K562 (cell line): ENCODE measurements around the gene PRDX2. TPM values are rescaled to one million over a fixed set of nuclear protein-coding genes. Genes with fewer than 3 reads are reported as not detected.
A peak's percentile ranks its signal among the peaks of the same experiment; 100 is the strongest.

Source experiments
- BMI1 ChIP-seq: fragments of 150-350 bp; IDR thresholded peaks from 2 replicates; pipeline ENCODE4 v1.6.1; 2014; ENCODE audit warnings: low read length
- CSDE1 ChIP-seq, 2 experiments: fragments of 450-650 bp; IDR thresholded peaks; 2 replicates each; pipeline ENCODE4 v1.6.1; 2016; ENCODE audit warnings: mild to moderate bottlenecking in 1 of 2
- DPF2 ChIP-seq: fragments of 450-650 bp; IDR thresholded peaks from 2 replicates; pipeline ENCODE4 v1.6.1; 2016
- FOXK2 ChIP-seq, 2 experiments: fragments of 450-650 bp; IDR thresholded peaks in 1 of 2; conservative IDR thresholded peaks in 1 of 2; 2 replicates each; pipeline ENCODE4 v1.6.1; 2016; ENCODE audit warnings: low read depth in 2 of 2, mild to moderate bottlenecking in 1 of 2
- LCOR ChIP-seq: sonication (generic); formaldehyde crosslinking; IDR thresholded peaks from 2 replicates; pipeline ENCODE4 v1.8.0; 2022; ENCODE audit warnings: mild to moderate bottlenecking, missing genetic modification reagents
- NFIC ChIP-seq: fragments of 450-650 bp; IDR thresholded peaks from 2 replicates; pipeline ENCODE4 v1.6.1; 2017; ENCODE audit warnings: mild to moderate bottlenecking, inconsistent platforms
- NR2C1 ChIP-seq, 2 experiments: fragments of 450-650 bp; IDR thresholded peaks; 2 replicates each; pipeline ENCODE4 v1.6.1; 2017; ENCODE audit warnings: mild to moderate bottlenecking in 2 of 2, antibody characterized with exemption in 1 of 2, inconsistent platforms in 1 of 2, missing compliant biosample characterization in 1 of 2, missing genetic modification characterization in 1 of 2
- NR2C2 ChIP-seq, 2 experiments: fragments of 200-800 bp in 1 of 2; sonication (Bioruptor generic) in 1 of 2; sonication (generic) in 1 of 2; formaldehyde crosslinking in 1 of 2; IDR thresholded peaks; 2 replicates each; pipeline versions ENCODE4 v1.6.1 to v1.8.0; 2016 to 2022; ENCODE audit warnings: mild to moderate bottlenecking in 1 of 2, missing compliant biosample characterization in 1 of 2, missing genetic modification characterization in 1 of 2, missing genetic modification reagents in 1 of 2
- PCBP1 ChIP-seq: fragments of 200-400 bp; formaldehyde crosslinking; IDR thresholded peaks from 2 replicates; pipeline ENCODE4 v1.6.1; 2018; ENCODE audit warnings: mild to moderate bottlenecking, low read depth, low read length; ENCODE audit not compliant: poor library complexity, severe bottlenecking
- PHF21A ChIP-seq: fragments of 450-650 bp; IDR thresholded peaks from 2 replicates; pipeline ENCODE4 v1.6.1; 2017; ENCODE audit warnings: low read depth, borderline replicate concordance
- POLR2A ChIP-seq: fragments of 450-650 bp; conservative IDR thresholded peaks from 2 replicates; pipeline ENCODE4 v1.6.1; 2016
- RBBP5 ChIP-seq: fragments of 200-600 bp; sonication (generic); IDR thresholded peaks from 2 replicates; pipeline ENCODE4 v1.6.1; 2012; ENCODE audit warnings: borderline replicate concordance, mild to moderate bottlenecking, low read length, control low read depth, inconsistent platforms; ENCODE audit not compliant: insufficient read depth, poor library complexity, severe bottlenecking
- RFX5 ChIP-seq: IDR thresholded peaks from 2 replicates; pipeline ENCODE4 v1.6.1; 2011; ENCODE audit warnings: low read depth, mild to moderate bottlenecking, improper control_type of control experiment, low read length
- SMARCE1 ChIP-seq: fragments of 450-650 bp; IDR thresholded peaks from 2 replicates; pipeline ENCODE4 v1.7.1; 2016; ENCODE audit warnings: mild to moderate bottlenecking
- SRF ChIP-seq, 2 experiments: fragments of 250-450, 450-650 bp in 1 of 2; sonication (Bioruptor Pico) in 1 of 2; sonication (generic) in 1 of 2; formaldehyde crosslinking; IDR thresholded peaks; 2 replicates each; pipeline versions ENCODE4 v1.5.0 to v1.5.1; 2020 to 2022; ENCODE audit warnings: mild to moderate bottlenecking in 1 of 2, missing genetic modification reagents in 1 of 2
- SRSF3 ChIP-seq: fragments of 200-400 bp; formaldehyde crosslinking; IDR thresholded peaks from 2 replicates; pipeline ENCODE4 v1.6.1; 2016; ENCODE audit warnings: mild to moderate bottlenecking, low read length, moderate library complexity; ENCODE audit not compliant: insufficient read depth
- TOE1 ChIP-seq, 2 experiments: fragments of 450-650 bp in 1 of 2; sonication (generic) in 1 of 2; formaldehyde crosslinking in 1 of 2; IDR thresholded peaks; 2 replicates each; pipeline versions ENCODE4 v1.7.1 to v1.8.0; 2016 to 2022; ENCODE audit warnings: borderline replicate concordance in 2 of 2, mild to moderate bottlenecking in 2 of 2, antibody characterized with exemption in 1 of 2, inconsistent platforms in 1 of 2, low read depth in 1 of 2, missing genetic modification reagents in 1 of 2, moderate library complexity in 1 of 2
- TRIM24 ChIP-seq, 2 experiments: fragments of 450-650 bp; IDR thresholded peaks; 2 replicates each; pipeline ENCODE4 v1.6.1; 2016
- ZNF57 ChIP-seq: fragments of 450-650 bp; formaldehyde crosslinking; IDR thresholded peaks from 2 replicates; pipeline ENCODE4 v1.4.0; 2020; ENCODE audit warnings: mild to moderate bottlenecking, moderate library complexity
- polyA plus RNA-seq, 8 experiments: library from polyadenylated mRNA; depleted of rRNA in 4 of 8; stranded (reverse) in 5 of 8; unstranded in 3 of 8; fragments of >200 nt; fragmentation: Nextera tagmentation in 2 of 8; fragmentation: Illumina TruSeq in 1 of 8; extraction: Ambion mirVana in 2 of 8; extraction: Trizol in 1 of 8; gene quantifications; 2 replicates each; pipeline versions ENCODE4 v1.2.1 to v1.2.3, GENCODE V29; 2011 to 2014; ENCODE audit warnings: inconsistent platforms in 1 of 8, missing spikeins in 1 of 8
- total RNA-seq, 7 experiments: library from RNA; depleted of rRNA in 6 of 7; stranded (reverse); fragments of >200 nt in 6 of 7; fragmentation: Illumina TruSeq in 2 of 7; extraction: Trizol in 2 of 7; gene quantifications; 2 replicates each; pipeline versions ENCODE4 v1.2.1 to v1.2.3, GENCODE V29; 2011 to 2021; ENCODE audit warnings: low replicate concordance in 1 of 7
- TF ChIP-seq, protein P1 (sequence below), 2 experiments: fragments of 450-650 bp; conservative IDR thresholded peaks; 2 replicates each; pipeline ENCODE4 v1.6.1; 2017; ENCODE audit warnings: mild to moderate bottlenecking in 2 of 2, moderate library complexity in 2 of 2
- TF ChIP-seq, protein P2 (sequence below): fragments of 250-450 bp; sonication (Bioruptor Pico); IDR thresholded peaks from 2 replicates; pipeline ENCODE4 v1.6.1; 2021; ENCODE audit warnings: mild to moderate bottlenecking
- TF ChIP-seq, protein P3 (sequence below): sonication (generic); formaldehyde crosslinking; IDR thresholded peaks from 2 replicates; pipeline ENCODE4 v1.9.0; 2022; ENCODE audit warnings: mild to moderate bottlenecking, missing genetic modification reagents
- TF ChIP-seq, protein P4 (sequence below): sonication (generic); formaldehyde crosslinking; IDR thresholded peaks from 2 replicates; pipeline ENCODE4 v1.8.0; 2022; ENCODE audit warnings: missing genetic modification reagents, mild to moderate bottlenecking, moderate library complexity, borderline replicate concordance

Gene PRDX2
- total and polyA plus RNA-seq, 9 of the 15 experiments (the other 6 are each of a cell fraction or from before 2014, with no cell fraction given) = 206 to 1,183 (median 415) TPM

DNA sequence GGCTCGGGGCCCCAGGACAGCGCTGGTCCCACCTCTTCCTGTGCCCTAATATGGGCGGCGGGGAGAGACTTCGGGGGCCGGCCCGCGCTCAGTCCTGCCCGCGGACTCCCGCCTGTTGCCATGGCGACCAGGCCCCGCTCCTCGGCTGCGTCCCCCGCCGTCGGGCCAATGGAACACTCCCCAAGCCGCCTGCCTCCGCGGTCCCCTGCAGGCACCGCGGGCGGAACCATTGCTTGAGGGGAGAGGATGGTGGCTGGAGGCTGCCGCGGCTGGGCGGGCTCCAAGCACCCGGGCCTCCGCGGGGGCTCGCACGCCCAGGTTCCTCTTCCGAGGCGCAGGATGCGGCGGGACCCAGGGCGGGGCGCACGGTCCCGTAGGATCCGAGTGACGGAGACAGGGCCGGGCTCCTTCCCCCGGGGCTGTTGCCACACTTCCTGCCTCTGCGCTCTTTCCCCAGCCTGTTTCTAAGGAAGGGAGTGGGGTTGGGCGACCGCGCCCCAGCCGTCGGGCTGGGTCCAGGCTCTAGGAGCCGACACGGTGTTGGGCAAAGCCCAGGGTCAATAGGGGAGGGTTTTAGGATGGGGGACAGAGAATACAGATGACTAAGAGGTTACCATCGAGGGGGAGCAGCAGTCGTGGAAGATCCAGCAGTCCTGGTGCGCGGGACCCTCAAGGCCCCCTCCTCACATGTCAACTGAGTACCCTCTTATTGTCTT is 11.5 kb downstream of the PRDX2 start (continued):
- TF ChIP-seq, protein P1, sequence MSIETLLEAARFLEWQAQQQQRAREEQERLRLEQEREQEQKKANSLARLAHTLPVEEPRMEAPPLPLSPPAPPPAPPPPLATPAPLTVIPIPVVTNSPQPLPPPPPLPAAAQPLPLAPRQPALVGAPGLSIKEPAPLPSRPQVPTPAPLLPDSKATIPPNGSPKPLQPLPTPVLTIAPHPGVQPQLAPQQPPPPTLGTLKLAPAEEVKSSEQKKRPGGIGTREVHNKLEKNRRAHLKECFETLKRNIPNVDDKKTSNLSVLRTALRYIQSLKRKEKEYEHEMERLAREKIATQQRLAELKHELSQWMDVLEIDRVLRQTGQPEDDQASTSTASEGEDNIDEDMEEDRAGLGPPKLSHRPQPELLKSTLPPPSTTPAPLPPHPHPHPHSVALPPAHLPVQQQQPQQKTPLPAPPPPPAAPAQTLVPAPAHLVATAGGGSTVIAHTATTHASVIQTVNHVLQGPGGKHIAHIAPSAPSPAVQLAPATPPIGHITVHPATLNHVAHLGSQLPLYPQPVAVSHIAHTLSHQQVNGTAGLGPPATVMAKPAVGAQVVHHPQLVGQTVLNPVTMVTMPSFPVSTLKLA (conservative IDR thresholded peaks at IDR 0.05) = peak; percentile 73 to 89
- peak; percentile 14; the same call in 1 of the 2 replicates for TF ChIP-seq DPF2
- TF ChIP-seq FOXK2 (conservative IDR thresholded peaks at IDR 0.05 in 1 of 2, IDR thresholded peaks at IDR 0.05 in 1 of 2; ENCODE audit: low read depth in 2 of 2) = peak; percentile 61 to 99
- TF ChIP-seq PCBP1 = peak; percentile 94
- peak; percentile 98 to 99 for TF ChIP-seq SRF (CRISPR knock-in tag; IDR thresholded peaks at IDR 0.05)
- TF ChIP-seq NR2C1 (IDR thresholded peaks at IDR 0.05) = no peak
- TF ChIP-seq NR2C1 (tag; IDR thresholded peaks at IDR 0.05) = no peak
- TF ChIP-seq SRSF3 = no peak
- no peak; the same call in 1 of the 2 replicates for TF ChIP-seq NR2C2 (CRISPR knock-in tag; IDR thresholded peaks at IDR 0.05)
- TF ChIP-seq NR2C2 (tag; IDR thresholded peaks at IDR 0.05) = peak; percentile 48; the same call in 1 of the 2 replicates
- peak; percentile 55 for TF ChIP-seq RBBP5
- TF ChIP-seq PHF21A = peak; percentile 67; the same call in 1 of the 2 replicates
- TF ChIP-seq CSDE1 (IDR thresholded peaks at IDR 0.05) = peak in 1 of 2 experiments; percentile 95; a peak in 2 of 4 replicates
- TF ChIP-seq BMI1 = peak; percentile 93
- peak; percentile 79 for TF ChIP-seq NFIC
- TF ChIP-seq, protein P2, sequence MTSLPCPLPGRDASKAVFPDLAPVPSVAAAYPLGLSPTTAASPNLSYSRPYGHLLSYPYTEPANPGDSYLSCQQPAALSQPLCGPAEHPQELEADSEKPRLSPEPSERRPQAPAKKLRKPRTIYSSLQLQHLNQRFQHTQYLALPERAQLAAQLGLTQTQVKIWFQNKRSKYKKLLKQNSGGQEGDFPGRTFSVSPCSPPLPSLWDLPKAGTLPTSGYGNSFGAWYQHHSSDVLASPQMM (CRISPR knock-in tag) = no peak
- 0 out of 2 replicates have a peak, but pooled peaks have one; percentile 7 for TF ChIP-seq SMARCE1
- TF ChIP-seq, protein P3, sequence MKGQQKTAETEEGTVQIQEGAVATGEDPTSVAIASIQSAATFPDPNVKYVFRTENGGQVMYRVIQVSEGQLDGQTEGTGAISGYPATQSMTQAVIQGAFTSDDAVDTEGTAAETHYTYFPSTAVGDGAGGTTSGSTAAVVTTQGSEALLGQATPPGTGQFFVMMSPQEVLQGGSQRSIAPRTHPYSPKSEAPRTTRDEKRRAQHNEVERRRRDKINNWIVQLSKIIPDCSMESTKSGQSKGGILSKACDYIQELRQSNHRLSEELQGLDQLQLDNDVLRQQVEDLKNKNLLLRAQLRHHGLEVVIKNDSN = no peak
- TF ChIP-seq ZNF57 (CRISPR knock-in tag) = no peak
- peak; percentile 58; the same call in 1 of the 2 replicates for TF ChIP-seq LCOR (CRISPR knock-in tag)
- TF ChIP-seq POLR2A = 0 out of 2 replicates have a peak, but pooled peaks have one; percentile 17
- peak; percentile 83 for TF ChIP-seq TOE1 (IDR thresholded peaks at IDR 0.05; ENCODE audit: borderline replicate concordance)
- no peak for TF ChIP-seq TOE1 (CRISPR knock-in tag; IDR thresholded peaks at IDR 0.05; ENCODE audit: borderline replicate concordance, low read depth)
- TF ChIP-seq TRIM24 (IDR thresholded peaks at IDR 0.05) = peak in 1 of 2 experiments; percentile 76; a peak in 2 of 4 replicates
- no peak for TF ChIP-seq RFX5
- TF ChIP-seq, protein P4, sequence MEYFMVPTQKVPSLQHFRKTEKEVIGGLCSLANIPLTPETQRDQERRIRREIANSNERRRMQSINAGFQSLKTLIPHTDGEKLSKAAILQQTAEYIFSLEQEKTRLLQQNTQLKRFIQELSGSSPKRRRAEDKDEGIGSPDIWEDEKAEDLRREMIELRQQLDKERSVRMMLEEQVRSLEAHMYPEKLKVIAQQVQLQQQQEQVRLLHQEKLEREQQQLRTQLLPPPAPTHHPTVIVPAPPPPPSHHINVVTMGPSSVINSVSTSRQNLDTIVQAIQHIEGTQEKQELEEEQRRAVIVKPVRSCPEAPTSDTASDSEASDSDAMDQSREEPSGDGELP (CRISPR knock-in tag) = peak; percentile 93
